T-helper 1 cell (primary cell): ENCODE measurements around the gene CPT1B.
A peak's percentile ranks its signal among the peaks of the same experiment; 100 is the strongest.
"Not testable (repeated sequence)": the region's sequence is repeated elsewhere in the genome, so short reads cannot be mapped to it uniquely, and the experiment has no call there.

ENCODE experiments used
- DNase-seq, 5 donors: peaks; one replicate each; pipeline ENCODE4 v3.0.0-alpha.2; 2012 to 2020

Gene CPT1B

GRCh38 chr22:50544746-50545253 is 33.4 kb downstream of the CPT1B start:
- DNase-seq, result peak in 1 of 5 donors; percentile 78

- DNase-seq, result peak; percentile 61 to 85 (median 76)
These were observed 34.0 kb downstream of the CPT1B start for GRCh38 chr22:50544078-50544745.

- peak in 1 of 5 donors; percentile 70 for DNase-seq
These were observed 35.8 kb downstream of the CPT1B start for GRCh38 chr22:50542416-50542927.

GRCh38 chr22:50541667-50542026 is 36.6 kb downstream of the CPT1B start:
- peak in 1 of 5 donors; percentile 83 for DNase-seq

- DNase-seq, result no peak
These were observed 37.8 kb downstream of the CPT1B start for GRCh38 chr22:50540381-50540780.

GRCh38 chr22:50537765-50538164 is 40.5 kb downstream of the CPT1B start:
- DNase-seq, result no peak

GRCh38 chr22:50536226-50536625 is 42.0 kb downstream of the CPT1B start:
- no peak for DNase-seq

GRCh38 chr22:50535113-50535512 is 43.1 kb downstream of the CPT1B start:
- DNase-seq, result no peak

- not testable (repeated sequence) for DNase-seq
These were observed 44.1 kb downstream of the CPT1B start for GRCh38 chr22:50533856-50534711.

- no peak for DNase-seq
These were observed 45.1 kb downstream of the CPT1B start for GRCh38 chr22:50532824-50533796.

- no peak for DNase-seq
These were observed 46.1 kb downstream of the CPT1B start for GRCh38 chr22:50531962-50532674.

GRCh38 chr22:50531546-50531961 is 46.7 kb downstream of the CPT1B start:
- DNase-seq, result peak in 4 of 5 donors; percentile 47 to 86 (median 57)

- peak; percentile 47 to 92 (median 65) for DNase-seq
These were observed 47.2 kb downstream of the CPT1B start for GRCh38 chr22:50530877-50531545.

- DNase-seq, result no peak
These were observed 47.7 kb downstream of the CPT1B start for GRCh38 chr22:50530580-50530876.

- peak; percentile 48 to 82 (median 52) for DNase-seq
These were observed 48.2 kb downstream of the CPT1B start, which contains the start of gene TYMP for GRCh38 chr22:50529897-50530579. TYMP (minus strand) TSS chr22:50530012; CDS start chr22:50529709, 303 bp downstream.

- DNase-seq, result no peak
These were observed 48.8 kb downstream of the CPT1B start for GRCh38 chr22:50529416-50529896.

- DNase-seq, result no peak
These were observed 49.4 kb downstream of the CPT1B start for GRCh38 chr22:50528682-50529415.

- DNase-seq, result no peak
These were observed 50.1 kb downstream of the CPT1B start for GRCh38 chr22:50527921-50528681.
